Measurements from ENCODE around the gene SPOCK3.
A peak's percentile ranks its signal among the peaks of the same experiment; 100 is the strongest.
"Not testable (repeated sequence)": the region's sequence is repeated elsewhere in the genome, so short reads cannot be mapped to it uniquely, and the experiment has no call there.

SPOCK3 gene

DNA sequence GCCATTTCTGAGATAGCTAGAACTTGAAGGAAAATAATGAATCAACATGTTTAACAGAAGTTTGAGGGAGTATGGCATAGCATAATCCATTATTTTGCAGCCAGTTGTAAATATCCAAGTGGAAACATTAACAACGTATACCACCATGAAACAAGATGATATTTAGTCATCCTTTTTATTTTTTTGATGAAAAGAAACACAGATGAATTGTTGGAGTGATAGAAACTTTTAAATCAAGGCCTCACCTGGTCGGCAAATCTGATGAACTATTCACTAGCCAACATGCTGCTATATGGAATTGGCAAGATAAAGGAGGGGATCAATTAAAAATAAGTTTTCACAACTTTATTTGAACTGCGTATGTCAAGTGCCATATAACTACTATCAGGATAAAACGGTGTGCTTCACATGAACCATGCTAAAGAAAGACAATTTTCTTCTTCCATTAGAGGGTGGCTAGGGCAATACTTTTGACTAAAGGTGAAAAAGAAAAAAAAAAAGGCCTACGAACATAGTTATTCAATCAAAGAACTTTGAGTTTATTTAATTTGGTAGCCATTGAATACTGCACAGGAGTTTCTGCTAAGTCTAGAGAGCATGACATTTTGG lies 510.7 kb downstream of the SPOCK3 start:
- Histone ChIP-seq H3K4me3 (ENCODE audit: low read depth, low read length) (no peak overlapping the region), H3K27me3 (ENCODE audit: control insufficient read depth, insufficient read depth, low read length) (no peaks in the 10 kb centered on the region), H3K4me1 (ENCODE audit: control insufficient read depth, insufficient read depth, low read length) (peaks cover 12% of the 10 kb centered on the region), H3K9me3 (ENCODE audit: control insufficient read depth, insufficient read depth, low read length) (no peaks in the 10 kb centered on the region), H3K9ac (ENCODE audit: low read depth, low read length) (no peak overlapping the region), H3K36me3 (ENCODE audit: control insufficient read depth, insufficient read depth, low read length) (peaks cover 7% of the 10 kb centered on the region)

DNA sequence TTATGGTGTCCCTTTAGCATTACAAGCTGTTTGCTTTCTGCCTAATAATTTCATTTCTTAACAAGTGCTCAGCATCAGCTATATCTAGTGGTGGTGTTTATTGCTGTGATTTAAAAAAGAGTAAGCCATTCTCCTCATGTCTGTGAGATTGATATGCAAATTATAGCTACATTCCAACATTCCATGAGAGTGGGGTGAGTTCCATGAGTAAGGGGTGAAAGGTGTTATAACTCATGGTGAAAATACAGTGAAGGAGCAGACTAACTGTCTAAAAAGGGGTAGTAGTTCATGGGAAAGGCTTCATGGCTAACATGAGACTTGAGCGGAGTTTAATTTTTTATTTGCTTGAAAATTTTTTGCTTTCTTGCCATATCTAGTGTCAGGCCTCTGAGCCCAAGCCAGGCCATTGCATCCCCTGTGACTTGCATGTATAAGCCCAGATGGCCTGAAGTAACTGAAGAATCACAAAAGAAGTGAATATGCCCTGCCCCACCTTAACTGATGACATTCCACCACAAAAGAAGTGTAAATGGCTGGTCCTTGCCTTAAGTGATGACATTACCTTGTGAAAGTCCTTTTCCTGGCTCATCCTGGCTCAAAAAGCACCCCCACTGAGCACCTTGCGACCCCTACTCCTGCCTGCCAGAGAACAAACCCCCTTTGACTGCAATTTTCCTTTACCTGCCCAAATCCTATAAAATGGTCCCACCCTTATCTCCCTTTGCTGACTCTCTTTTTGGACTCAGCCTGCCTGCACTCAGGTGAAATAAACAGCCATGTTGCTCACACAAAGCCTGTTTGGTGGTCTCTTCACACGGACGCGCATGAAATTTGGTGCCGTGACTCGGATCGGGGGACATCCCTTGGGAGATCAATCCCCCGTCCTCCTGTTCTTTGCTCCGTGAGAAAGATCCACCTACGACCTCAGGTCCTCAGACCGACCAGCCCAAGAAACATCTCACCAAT lies 518.3 kb downstream of the SPOCK3 start:
- H3K36me3 ChIP-seq (ENCODE audit: control insufficient read depth, insufficient read depth, low read length); H3K9me3 ChIP-seq (ENCODE audit: control insufficient read depth, insufficient read depth, low read length); H3K27me3 ChIP-seq (ENCODE audit: control insufficient read depth, insufficient read depth, low read length): not testable (repeated sequence)
- H3K9ac ChIP-seq (ENCODE audit: low read depth, low read length) = peak overlapping the region; percentile 97
- H3K4me1 ChIP-seq (ENCODE audit: control insufficient read depth, insufficient read depth, low read length) = peaks cover 15% of the 10 kb centered on the region
- peak overlapping the region; percentile 85 for H3K4me3 ChIP-seq (ENCODE audit: low read depth, low read length)

DNA sequence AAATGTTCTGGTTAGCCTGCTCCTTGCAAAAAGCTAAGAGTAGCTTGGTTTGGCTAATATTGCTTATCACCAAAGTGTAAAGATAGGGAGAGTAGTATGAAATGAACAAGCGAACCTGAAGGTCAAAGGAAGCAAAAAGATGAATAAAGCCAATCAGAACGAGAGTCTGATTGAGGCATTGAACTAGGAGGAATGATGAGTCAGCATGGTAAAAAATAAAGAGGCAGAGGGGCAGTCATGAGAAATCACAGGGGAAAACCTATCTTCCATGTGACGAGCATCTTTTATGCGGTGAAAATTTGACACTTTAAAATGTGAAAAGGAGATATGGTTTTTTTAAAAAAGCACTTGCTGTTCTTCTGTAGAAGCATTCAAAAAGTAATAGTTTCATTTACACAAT lies 533.7 kb downstream of the SPOCK3 start:
- Histone ChIP-seq H3K4me1 (ENCODE audit: control insufficient read depth, insufficient read depth, low read length) (no peaks in the 10 kb centered on the region), H3K9me3 (ENCODE audit: control insufficient read depth, insufficient read depth, low read length) (no peaks in the 10 kb centered on the region), H3K4me3 (ENCODE audit: low read depth, low read length) (no peak overlapping the region), H3K27me3 (ENCODE audit: control insufficient read depth, insufficient read depth, low read length) (no peaks in the 10 kb centered on the region), H3K9ac (ENCODE audit: low read depth, low read length) (no peak overlapping the region), H3K36me3 (ENCODE audit: control insufficient read depth, insufficient read depth, low read length) (no peaks in the 10 kb centered on the region)

DNA sequence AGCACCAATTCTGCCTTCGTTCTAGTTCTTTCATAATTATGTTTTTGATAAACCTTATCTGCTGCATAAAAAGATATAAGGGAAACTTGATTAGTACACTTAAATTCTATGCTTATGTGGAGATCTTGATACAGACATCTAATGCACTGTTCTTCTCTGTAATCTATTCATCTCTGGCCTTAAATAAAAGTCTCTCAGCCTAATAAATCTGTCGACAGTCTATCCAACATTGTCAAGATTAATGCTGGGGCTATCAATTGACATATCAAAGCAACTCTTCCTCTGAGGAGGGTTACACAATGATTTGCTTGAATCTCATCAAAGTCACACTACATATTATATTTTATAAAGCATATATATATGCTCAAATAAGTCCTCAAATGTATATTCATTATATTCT lies 545.5 kb downstream of the SPOCK3 start:
- H3K27me3 ChIP-seq (ENCODE audit: control insufficient read depth, insufficient read depth, low read length) = no peaks in the 10 kb centered on the region
- peaks cover 4% of the 10 kb centered on the region for H3K4me1 ChIP-seq (ENCODE audit: control insufficient read depth, insufficient read depth, low read length)
- no peaks in the 10 kb centered on the region for H3K36me3 ChIP-seq (ENCODE audit: control insufficient read depth, insufficient read depth, low read length)

DNA sequence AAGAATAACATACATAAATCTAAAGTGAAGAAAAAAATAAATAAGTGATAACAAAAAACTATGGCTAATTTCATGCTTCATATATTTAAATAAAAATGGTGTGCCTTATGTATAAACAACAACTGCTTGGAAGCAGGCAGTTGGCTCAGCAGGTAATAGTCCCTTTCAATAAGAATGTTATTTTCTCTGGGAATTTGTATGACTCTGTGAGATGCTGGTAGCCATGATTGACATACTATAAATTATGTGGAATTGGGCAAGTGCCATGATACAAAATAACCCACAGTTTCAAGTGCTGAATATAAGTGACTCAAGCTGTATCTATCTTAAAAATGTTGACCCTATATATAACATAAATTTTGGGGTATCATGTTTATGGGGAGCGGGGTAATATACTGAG lies 546.5 kb downstream of the SPOCK3 start:
- Histone ChIP-seq H3K9ac (ENCODE audit: low read depth, low read length) (no peak overlapping the region), H3K4me1 (ENCODE audit: control insufficient read depth, insufficient read depth, low read length) (peaks cover 4% of the 10 kb centered on the region)

More for the DNA sequence above, 545.5 kb downstream of the SPOCK3 start:
- H3K4me3 ChIP-seq (ENCODE audit: low read depth, low read length) = no peak overlapping the region
- H3K9ac ChIP-seq (ENCODE audit: low read depth, low read length) = no peak overlapping the region
- H3K9me3 ChIP-seq (ENCODE audit: control insufficient read depth, insufficient read depth, low read length) = no peaks in the 10 kb centered on the region

More for the DNA sequence above, 546.5 kb downstream of the SPOCK3 start:
- H3K36me3 ChIP-seq (ENCODE audit: control insufficient read depth, insufficient read depth, low read length) = no peaks in the 10 kb centered on the region
- H3K4me3 ChIP-seq (ENCODE audit: low read depth, low read length) = no peak overlapping the region
- no peaks in the 10 kb centered on the region for H3K9me3 ChIP-seq (ENCODE audit: control insufficient read depth, insufficient read depth, low read length)
- no peaks in the 10 kb centered on the region for H3K27me3 ChIP-seq (ENCODE audit: control insufficient read depth, insufficient read depth, low read length)
